Stimulated activated effector memory CD8-positive, alpha-beta T cell treated with anti-CD3 and anti-CD28 coated beads, Interleukin-12 subunit alpha, Interleukin-12 subunit beta, amount 100 ng/mL, for 72 hours (primary cell): ENCODE data around the gene YTHDF2.
"Not testable (repeated sequence)": the region's sequence is repeated elsewhere in the genome, so short reads cannot be mapped to it uniquely, and the experiment has no call there.

Source experiments
- ATAC-seq: fragments of 150-1000 bp; cut with Tn5 transposase; 2 replicates; pipeline ENCODE4 v1.10.0; 2021
- DNase-seq, 2 donors: peaks; one replicate each; pipeline ENCODE4 v3.0.0; 2021 to 2022; ENCODE audit warnings: low spot score in 2 of 2
- H3K27ac Mint-ChIP-seq: one replicate; pipeline ENCODE4 v1.8.0; 2022; ENCODE audit warnings: mild to moderate bottlenecking, mixed read lengths
- H3K36me3 Mint-ChIP-seq: one replicate; pipeline ENCODE4 v1.8.0; 2022; ENCODE audit warnings: mild to moderate bottlenecking, mixed read lengths
- H3K4me1 Mint-ChIP-seq: one replicate; pipeline ENCODE4 v1.8.0; 2022; ENCODE audit warnings: mixed read lengths
- H3K4me3 Mint-ChIP-seq: one replicate; pipeline ENCODE4 v1.8.0; 2022; ENCODE audit warnings: mild to moderate bottlenecking, mixed read lengths
- H3K9me3 Mint-ChIP-seq: one replicate; pipeline ENCODE4 v1.8.0; 2022; ENCODE audit warnings: mixed read lengths

Gene YTHDF2

GRCh38 chr1:28779751-28780408, 43.1 kb downstream of the YTHDF2 start:
- Mint-ChIP-seq H3K4me3 (no peak overlapping the region), H3K9me3 (no peaks in the 10 kb centered on the region), H3K36me3 (no peaks in the 10 kb centered on the region), H3K4me1 (peaks cover under 1% of the 10 kb centered on the region), H3K27ac (no peak overlapping the region)
- no peak for ATAC-seq
- no peak for DNase-seq

- Mint-ChIP-seq H3K36me3 (no peaks in the 10 kb centered on the region), H3K4me1 (peaks cover 11% of the 10 kb centered on the region), H3K9me3 (no peaks in the 10 kb centered on the region), H3K4me3 (no peak overlapping the region), H3K27ac (no peak overlapping the region)
- no peak for ATAC-seq
- no peak for DNase-seq
Observed at GRCh38 chr1:28781305-28781704, 44.6 kb downstream of the YTHDF2 start.

GRCh38 chr1:28782011-28782410, 45.3 kb downstream of the YTHDF2 start:
- H3K9me3 Mint-ChIP-seq = no peaks in the 10 kb centered on the region
- H3K27ac Mint-ChIP-seq = no peak overlapping the region
- DNase-seq (no peak), ATAC-seq (no peak)
- H3K4me3 Mint-ChIP-seq = no peak overlapping the region
- peaks cover 11% of the 10 kb centered on the region for H3K4me1 Mint-ChIP-seq
- no peaks in the 10 kb centered on the region for H3K36me3 Mint-ChIP-seq

GRCh38 chr1:28783363-28783762, 46.6 kb downstream of the YTHDF2 start:
- no peak overlapping the region for H3K27ac Mint-ChIP-seq
- no peak for DNase-seq
- no peak for ATAC-seq
- H3K36me3 Mint-ChIP-seq = no peaks in the 10 kb centered on the region
- peaks cover 11% of the 10 kb centered on the region for H3K4me1 Mint-ChIP-seq
- no peak overlapping the region for H3K4me3 Mint-ChIP-seq
- no peaks in the 10 kb centered on the region for H3K9me3 Mint-ChIP-seq

GRCh38 chr1:28789412-28789811, 52.7 kb downstream of the YTHDF2 start:
- no peaks in the 10 kb centered on the region for H3K9me3 Mint-ChIP-seq
- DNase-seq (no peak), ATAC-seq (no peak)
- H3K4me3 Mint-ChIP-seq = no peak overlapping the region
- H3K27ac Mint-ChIP-seq = no peak overlapping the region
- H3K36me3 Mint-ChIP-seq = no peaks in the 10 kb centered on the region
- peaks cover 11% of the 10 kb centered on the region for H3K4me1 Mint-ChIP-seq

GRCh38 chr1:28789816-28790215, 53.1 kb downstream of the YTHDF2 start:
- H3K9me3 Mint-ChIP-seq = no peaks in the 10 kb centered on the region
- H3K36me3 Mint-ChIP-seq = no peaks in the 10 kb centered on the region
- no peak overlapping the region for H3K27ac Mint-ChIP-seq
- H3K4me3 Mint-ChIP-seq = no peak overlapping the region
- ATAC-seq = no peak
- no peak for DNase-seq
- H3K4me1 Mint-ChIP-seq = peaks cover 11% of the 10 kb centered on the region

GRCh38 chr1:28790377-28791035, 53.8 kb downstream of the YTHDF2 start:
- no peaks in the 10 kb centered on the region for H3K9me3 Mint-ChIP-seq
- H3K4me1 Mint-ChIP-seq = peaks cover 4% of the 10 kb centered on the region
- H3K27ac Mint-ChIP-seq = no peak overlapping the region
- no peaks in the 10 kb centered on the region for H3K36me3 Mint-ChIP-seq
- ATAC-seq (no peak), DNase-seq (no peak)
- H3K4me3 Mint-ChIP-seq = no peak overlapping the region

- ATAC-seq, H3K4me1 Mint-ChIP-seq, H3K9me3 Mint-ChIP-seq, H3K27ac Mint-ChIP-seq, DNase-seq, H3K4me3 Mint-ChIP-seq, H3K36me3 Mint-ChIP-seq: not testable (repeated sequence)
Observed at GRCh38 chr1:28791929-28792328, 55.2 kb downstream of the YTHDF2 start.

GRCh38 chr1:28792644-28793121, 55.9 kb downstream of the YTHDF2 start:
- Mint-ChIP-seq H3K9me3 (no peaks in the 10 kb centered on the region), H3K36me3 (no peaks in the 10 kb centered on the region), H3K27ac (no peak overlapping the region), H3K4me1 (no peaks in the 10 kb centered on the region), H3K4me3 (no peak overlapping the region)
- no peak for DNase-seq
- ATAC-seq = no peak

- not testable (repeated sequence) for DNase-seq, H3K9me3 Mint-ChIP-seq, H3K27ac Mint-ChIP-seq, ATAC-seq, H3K4me3 Mint-ChIP-seq, H3K4me1 Mint-ChIP-seq, H3K36me3 Mint-ChIP-seq
Observed at GRCh38 chr1:28794582-28794981, 57.8 kb downstream of the YTHDF2 start.

- Mint-ChIP-seq H3K4me3 (no peak overlapping the region), H3K4me1 (no peaks in the 10 kb centered on the region), H3K9me3 (no peaks in the 10 kb centered on the region), H3K36me3 (no peaks in the 10 kb centered on the region), H3K27ac (no peak overlapping the region)
- DNase-seq = no peak
- ATAC-seq = no peak
Observed at GRCh38 chr1:28796352-28797211, 59.8 kb downstream of the YTHDF2 start.

GRCh38 chr1:28800324-28800723, 63.6 kb downstream of the YTHDF2 start:
- Mint-ChIP-seq H3K4me3 (no peak overlapping the region), H3K4me1 (no peaks in the 10 kb centered on the region), H3K9me3 (no peaks in the 10 kb centered on the region), H3K36me3 (no peaks in the 10 kb centered on the region), H3K27ac (no peak overlapping the region)
- ATAC-seq (no peak), DNase-seq (no peak)

GRCh38 chr1:28801461-28801860, 64.7 kb downstream of the YTHDF2 start:
- no peaks in the 10 kb centered on the region for H3K36me3 Mint-ChIP-seq
- ATAC-seq (no peak), DNase-seq (no peak)
- H3K9me3 Mint-ChIP-seq = no peaks in the 10 kb centered on the region
- H3K4me3 Mint-ChIP-seq = no peak overlapping the region
- no peaks in the 10 kb centered on the region for H3K4me1 Mint-ChIP-seq
- H3K27ac Mint-ChIP-seq = no peak overlapping the region

GRCh38 chr1:28803051-28803450, 66.3 kb downstream of the YTHDF2 start:
- no peak for DNase-seq
- ATAC-seq = no peak
- no peaks in the 10 kb centered on the region for H3K36me3 Mint-ChIP-seq
- H3K4me1 Mint-ChIP-seq = no peaks in the 10 kb centered on the region
- no peaks in the 10 kb centered on the region for H3K9me3 Mint-ChIP-seq
- H3K27ac Mint-ChIP-seq = no peak overlapping the region
- H3K4me3 Mint-ChIP-seq = no peak overlapping the region

- Mint-ChIP-seq H3K4me3 (no peak overlapping the region), H3K4me1 (no peaks in the 10 kb centered on the region), H3K27ac (no peak overlapping the region), H3K36me3 (no peaks in the 10 kb centered on the region), H3K9me3 (no peaks in the 10 kb centered on the region)
- DNase-seq (no peak), ATAC-seq (no peak)
Observed at GRCh38 chr1:28803662-28804061, 66.9 kb downstream of the YTHDF2 start.
